GM12878 (cell line): ENCODE results near the gene CACNA1D. TPM values are rescaled to one million over a fixed set of nuclear protein-coding genes. Genes with fewer than 3 reads are reported as not detected.

Source experiments
- ATAC-seq: fragments of 200-7000 bp; cut with Tn5 transposase; 3 replicates; pipeline ENCODE4 v1.9.1; 2020; ENCODE audit warnings: mild to moderate bottlenecking, moderate library complexity
- BruUV-seq: library from RNA; stranded (reverse); fragments of 400-500 nt; replicated peaks from 2 replicates; lab custom pipeline; 2021; lab: Mats Ljungman, UMichigan
- CTCF ChIA-PET: fragments of 300-600 bp; sonication (Branson Sonifier 250); formaldehyde crosslinking; extraction: SDS; loops from one replicate; lab custom pipeline; 2021; ENCODE audit warnings: inconsistent platforms; lab: Yijun Ruan, JAX
- POLR2A ChIA-PET: fragments of 350-600 bp; formaldehyde crosslinking; extraction: SDS; loops from one replicate; lab custom pipeline; 2021; ENCODE audit warnings: inconsistent platforms; lab: Charles Lee
- RAD21 ChIA-PET: fragments of 300-600 bp; sonication (Branson Sonifier 250); formaldehyde crosslinking; loops from one replicate; lab custom pipeline; 2023; ENCODE audit warnings: antibody characterized with exemption; ENCODE audit not compliant: unreplicated experiment; lab: Charles Lee
- SMC1A ChIA-PET: fragments of 300-600 bp; sonication (Branson Sonifier 250); formaldehyde crosslinking; loops from one replicate; lab custom pipeline; 2023; ENCODE audit not compliant: unreplicated experiment, uncharacterized antibody; lab: Charles Lee
- DNase-seq: peaks from one replicate; pipeline ENCODE4 v3.0.0-alpha.2; 2011; ENCODE audit warnings: low read depth, low spot score
- FAIRE-seq: peaks from 3 replicates; lab custom pipeline; 2011; peaks lifted over from hg19 to GRCh38; lab: Jason Lieb, UNC
- H2AFZ ChIP-seq: 2 replicates; pipeline ENCODE4 v1.6.0; 2011; ENCODE audit warnings: low read depth, low read length, control low read depth; ENCODE audit not compliant: control insufficient read depth
- H3K27ac ChIP-seq: 2 replicates; pipeline ENCODE4 v1.5.1; 2011; ENCODE audit warnings: control low read depth; ENCODE audit not compliant: control insufficient read depth, insufficient read depth
- H3K27me3 ChIP-seq, 2 experiments: replicated peaks in 1 of 2; 2 replicates each; pipeline versions ENCODE4 v1.6.0 to v1.6.1; 2011; ENCODE audit warnings: low read length in 1 of 2; ENCODE audit not compliant: control insufficient read depth in 2 of 2, insufficient read depth in 2 of 2
- H3K36me3 ChIP-seq, 2 experiments: 2 replicates each; pipeline ENCODE4 v1.5.1; 2011; ENCODE audit warnings: low read length in 1 of 2; ENCODE audit not compliant: control insufficient read depth in 2 of 2, insufficient read depth in 2 of 2
- H3K4me1 ChIP-seq: 2 replicates; pipeline ENCODE4 v1.6.1; 2011; ENCODE audit warnings: mild to moderate bottlenecking, low read length, moderate library complexity, mixed read lengths; ENCODE audit not compliant: control insufficient read depth, insufficient read depth
- H3K4me2 ChIP-seq: 2 replicates; pipeline ENCODE4 v1.6.0; 2011; ENCODE audit warnings: control low read depth; ENCODE audit not compliant: control insufficient read depth, insufficient read depth
- H3K4me3 ChIP-seq: fragments of 200-600 bp; sonication (generic); 2 replicates; pipeline ENCODE4 v1.5.1; 2016
- H3K79me2 ChIP-seq: 2 replicates; pipeline ENCODE4 v1.6.0; 2011; ENCODE audit warnings: low read length; ENCODE audit not compliant: control insufficient read depth, insufficient read depth
- H3K9ac ChIP-seq: 2 replicates; pipeline ENCODE4 v1.8.0; 2011; ENCODE audit warnings: low read length, control low read depth, mixed read lengths; ENCODE audit not compliant: control insufficient read depth, insufficient read depth
- H3K9me3 ChIP-seq: replicated peaks from 3 replicates; pipeline ENCODE4 v1.5.1; 2011; ENCODE audit warnings: mild to moderate bottlenecking, low read length; ENCODE audit not compliant: control insufficient read depth, insufficient read depth
- H4K20me1 ChIP-seq: 2 replicates; pipeline ENCODE4 v1.6.0; 2011; ENCODE audit not compliant: control insufficient read depth, insufficient read depth
- ESRRA ChIP-seq: IDR thresholded peaks from 2 replicates; pipeline ENCODE4 v1.6.1; 2012; ENCODE audit warnings: mild to moderate bottlenecking, low read length, improper control_type of control experiment
- HDGF ChIP-seq: fragments of 450-650 bp; IDR thresholded peaks from 2 replicates; pipeline ENCODE4 v1.6.1; 2016; ENCODE audit warnings: antibody characterized with exemption
- IRF4 ChIP-seq: IDR thresholded peaks from 2 replicates; pipeline ENCODE4 v1.6.1; 2011; ENCODE audit warnings: low read depth, low read length
- MTA3 ChIP-seq: IDR thresholded peaks from 2 replicates; pipeline ENCODE4 v1.6.1; 2012; ENCODE audit warnings: low read length, inconsistent platforms, borderline replicate concordance
- MXI1 ChIP-seq: fragments of 150-350 bp; IDR thresholded peaks from 2 replicates; pipeline ENCODE4 v1.6.1; 2011; ENCODE audit warnings: low read depth, mild to moderate bottlenecking, inconsistent platforms, low read length, improper control_type of control experiment
- NFIC ChIP-seq: IDR thresholded peaks from 2 replicates; pipeline ENCODE4 v1.6.1; 2012; ENCODE audit warnings: low read depth, mild to moderate bottlenecking, inconsistent platforms, low read length, moderate library complexity
- NR2C1 ChIP-seq: fragments of 450-650 bp; IDR thresholded peaks from 2 replicates; pipeline ENCODE4 v1.6.1; 2017; ENCODE audit warnings: antibody characterized with exemption, mild to moderate bottlenecking, moderate library complexity
- POLR2A ChIP-seq: IDR thresholded peaks from 2 replicates; pipeline ENCODE4 v1.6.1; 2011; ENCODE audit warnings: low read depth, mild to moderate bottlenecking, low read length
- SIX5 ChIP-seq: IDR thresholded peaks from 2 replicates; pipeline ENCODE4 v1.6.1; 2011; ENCODE audit warnings: mild to moderate bottlenecking, low read depth, low read length, moderate library complexity; ENCODE audit not compliant: severe bottlenecking
- in situ Hi-C: fragments of 300-500 bp; cut with MboI; formaldehyde crosslinking; loops from 9 replicates; pipeline ENCODE4 v1.14.3; 2018; ENCODE audit warnings: mixed read lengths
- intact Hi-C: fragments of 100-400 bp; cut with micrococcal nuclease; formaldehyde crosslinking; loops from one replicate; pipeline ENCODE4 v1.14.2; 2022; ENCODE audit not compliant: unreplicated experiment
- polyA plus RNA-seq, 11 experiments: library from polyadenylated mRNA; depleted of rRNA in 4 of 11; unstranded in 6 of 11; stranded (reverse) in 5 of 11; fragments of >200 nt; fragmentation: Nextera tagmentation in 4 of 11; fragmentation: Illumina TruSeq in 1 of 11; extraction: Ambion mirVana in 4 of 11; extraction: Trizol in 1 of 11; gene quantifications; 1 replicate in 1 of 11; 2 replicates in 10 of 11; pipeline versions ENCODE4 v1.2.1 to v1.2.3, GENCODE V29; 2011 to 2016; ENCODE audit warnings: inconsistent platforms in 2 of 11, missing spikeins in 2 of 11, low read depth in 1 of 11
- total RNA-seq, 4 experiments: library from RNA; depleted of rRNA in 3 of 4; stranded (reverse); fragments of >200 nt in 3 of 4; fragmentation: Illumina TruSeq in 1 of 4; extraction: Trizol in 1 of 4; gene quantifications; 2 replicates each; pipeline versions ENCODE4 v1.2.1 to v1.2.3, GENCODE V29; 2013 to 2021
- TF ChIP-seq, protein P1 (sequence below): fragments of 450-650 bp; IDR thresholded peaks from 2 replicates; pipeline ENCODE4 v1.6.1; 2014; ENCODE audit warnings: mild to moderate bottlenecking
- TF ChIP-seq, protein P2 (sequence below): IDR thresholded peaks from 2 replicates; pipeline ENCODE4 v1.6.1; 2012; ENCODE audit warnings: low read depth, low read length, improper control_type of control experiment
- TF ChIP-seq, protein P3 (sequence below): fragments of 450-650 bp; IDR thresholded peaks from 2 replicates; pipeline ENCODE4 v1.6.1; 2016; ENCODE audit warnings: mild to moderate bottlenecking, moderate library complexity, borderline replicate concordance
- TF ChIP-seq, protein P4 (sequence below): IDR thresholded peaks from 2 replicates; pipeline ENCODE4 v1.6.1; 2012; ENCODE audit warnings: improper control_type of control experiment, low read depth, low read length; ENCODE audit not compliant: insufficient replicate concordance

CACNA1D gene
- total and polyA plus RNA-seq, 10 of the 15 experiments (the other 5 are each of a cell fraction or from before 2014, with no cell fraction given): 0.21 to 24.4 (median 1.6) TPM

DNA sequence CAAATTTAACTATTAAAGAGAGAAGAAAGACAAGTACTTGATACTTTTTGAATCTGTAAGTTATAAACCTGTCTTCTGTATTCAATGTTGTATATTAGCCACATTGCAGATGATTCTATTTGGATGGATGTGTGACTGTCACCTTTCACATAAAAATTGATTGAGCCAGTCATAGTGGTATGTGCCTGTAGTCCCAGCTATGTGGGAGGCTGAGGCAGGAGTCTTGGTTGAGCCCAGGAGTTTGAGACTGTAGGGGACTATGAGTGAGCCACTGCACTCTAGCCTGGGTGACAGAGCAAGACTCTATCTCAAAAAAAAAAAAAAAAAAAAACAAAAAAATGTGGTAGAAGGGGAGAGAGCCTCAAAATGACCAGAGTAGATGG lies 12.3 kb downstream of the CACNA1D start:
- H3K27me3 ChIP-seq: peaks cover 0 to 2% of the 10 kb centered on the region in 2 experiments; a peak in 1 of 4 replicates
- no peaks in the 10 kb centered on the region for H3K79me2 ChIP-seq
- ChIA-PET POLR2A (no interaction called here), RAD21 (no interaction called here), CTCF (interaction anchor here (0.7 kb wide), 1 partner anchor 393 kb away, joined by 3 read pairs; no protein-coding TSS in a partner anchor), SMC1A (interaction anchor here (0.6 kb wide), 1 partner anchor 41 kb away, joined by 3 read pairs; no protein-coding TSS in a partner anchor)
- H2AFZ ChIP-seq: no peak overlapping the region
- H3K27ac ChIP-seq: no peak overlapping the region
- H4K20me1 ChIP-seq: no peaks in the 10 kb centered on the region
- H3K9ac ChIP-seq: no peak overlapping the region
- no peaks in the 10 kb centered on the region for H3K9me3 ChIP-seq
- no peaks in the 10 kb centered on the region for H3K4me1 ChIP-seq
- no peak overlapping the region for H3K4me2 ChIP-seq
- no peaks in the 10 kb centered on the region for H3K36me3 ChIP-seq
- no peak overlapping the region for H3K4me3 ChIP-seq
- ATAC-seq (no peak), FAIRE-seq (no peak), DNase-seq (no peak)
- in situ Hi-C loops: no loop called here
- intact Hi-C loops: no loop called here
- BruUV-seq: no TSS peak
- TF ChIP-seq, protein P1, sequence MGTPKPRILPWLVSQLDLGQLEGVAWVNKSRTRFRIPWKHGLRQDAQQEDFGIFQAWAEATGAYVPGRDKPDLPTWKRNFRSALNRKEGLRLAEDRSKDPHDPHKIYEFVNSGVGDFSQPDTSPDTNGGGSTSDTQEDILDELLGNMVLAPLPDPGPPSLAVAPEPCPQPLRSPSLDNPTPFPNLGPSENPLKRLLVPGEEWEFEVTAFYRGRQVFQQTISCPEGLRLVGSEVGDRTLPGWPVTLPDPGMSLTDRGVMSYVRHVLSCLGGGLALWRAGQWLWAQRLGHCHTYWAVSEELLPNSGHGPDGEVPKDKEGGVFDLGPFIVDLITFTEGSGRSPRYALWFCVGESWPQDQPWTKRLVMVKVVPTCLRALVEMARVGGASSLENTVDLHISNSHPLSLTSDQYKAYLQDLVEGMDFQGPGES: no peak
- TF ChIP-seq POLR2A (no peak), NR2C1 (no peak), IRF4 (no peak), ESRRA (no peak), NFIC (no peak), MXI1 (no peak), HDGF (no peak), SIX5 (no peak), MTA3 (no peak)
- TF ChIP-seq, protein P2, sequence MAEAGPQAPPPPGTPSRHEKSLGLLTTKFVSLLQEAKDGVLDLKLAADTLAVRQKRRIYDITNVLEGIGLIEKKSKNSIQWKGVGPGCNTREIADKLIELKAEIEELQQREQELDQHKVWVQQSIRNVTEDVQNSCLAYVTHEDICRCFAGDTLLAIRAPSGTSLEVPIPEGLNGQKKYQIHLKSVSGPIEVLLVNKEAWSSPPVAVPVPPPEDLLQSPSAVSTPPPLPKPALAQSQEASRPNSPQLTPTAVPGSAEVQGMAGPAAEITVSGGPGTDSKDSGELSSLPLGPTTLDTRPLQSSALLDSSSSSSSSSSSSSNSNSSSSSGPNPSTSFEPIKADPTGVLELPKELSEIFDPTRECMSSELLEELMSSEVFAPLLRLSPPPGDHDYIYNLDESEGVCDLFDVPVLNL: no peak
- TF ChIP-seq, protein P3, sequence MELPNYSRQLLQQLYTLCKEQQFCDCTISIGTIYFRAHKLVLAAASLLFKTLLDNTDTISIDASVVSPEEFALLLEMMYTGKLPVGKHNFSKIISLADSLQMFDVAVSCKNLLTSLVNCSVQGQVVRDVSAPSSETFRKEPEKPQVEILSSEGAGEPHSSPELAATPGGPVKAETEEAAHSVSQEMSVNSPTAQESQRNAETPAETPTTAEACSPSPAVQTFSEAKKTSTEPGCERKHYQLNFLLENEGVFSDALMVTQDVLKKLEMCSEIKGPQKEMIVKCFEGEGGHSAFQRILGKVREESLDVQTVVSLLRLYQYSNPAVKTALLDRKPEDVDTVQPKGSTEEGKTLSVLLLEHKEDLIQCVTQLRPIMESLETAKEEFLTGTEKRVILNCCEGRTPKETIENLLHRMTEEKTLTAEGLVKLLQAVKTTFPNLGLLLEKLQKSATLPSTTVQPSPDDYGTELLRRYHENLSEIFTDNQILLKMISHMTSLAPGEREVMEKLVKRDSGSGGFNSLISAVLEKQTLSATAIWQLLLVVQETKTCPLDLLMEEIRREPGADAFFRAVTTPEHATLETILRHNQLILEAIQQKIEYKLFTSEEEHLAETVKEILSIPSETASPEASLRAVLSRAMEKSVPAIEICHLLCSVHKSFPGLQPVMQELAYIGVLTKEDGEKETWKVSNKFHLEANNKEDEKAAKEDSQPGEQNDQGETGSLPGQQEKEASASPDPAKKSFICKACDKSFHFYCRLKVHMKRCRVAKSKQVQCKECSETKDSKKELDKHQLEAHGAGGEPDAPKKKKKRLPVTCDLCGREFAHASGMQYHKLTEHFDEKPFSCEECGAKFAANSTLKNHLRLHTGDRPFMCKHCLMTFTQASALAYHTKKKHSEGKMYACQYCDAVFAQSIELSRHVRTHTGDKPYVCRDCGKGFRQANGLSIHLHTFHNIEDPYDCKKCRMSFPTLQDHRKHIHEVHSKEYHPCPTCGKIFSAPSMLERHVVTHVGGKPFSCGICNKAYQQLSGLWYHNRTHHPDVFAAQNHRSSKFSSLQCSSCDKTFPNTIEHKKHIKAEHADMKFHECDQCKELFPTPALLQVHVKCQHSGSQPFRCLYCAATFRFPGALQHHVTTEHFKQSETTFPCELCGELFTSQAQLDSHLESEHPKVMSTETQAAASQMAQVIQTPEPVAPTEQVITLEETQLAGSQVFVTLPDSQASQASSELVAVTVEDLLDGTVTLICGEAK: no peak
- TF ChIP-seq, protein P4, sequence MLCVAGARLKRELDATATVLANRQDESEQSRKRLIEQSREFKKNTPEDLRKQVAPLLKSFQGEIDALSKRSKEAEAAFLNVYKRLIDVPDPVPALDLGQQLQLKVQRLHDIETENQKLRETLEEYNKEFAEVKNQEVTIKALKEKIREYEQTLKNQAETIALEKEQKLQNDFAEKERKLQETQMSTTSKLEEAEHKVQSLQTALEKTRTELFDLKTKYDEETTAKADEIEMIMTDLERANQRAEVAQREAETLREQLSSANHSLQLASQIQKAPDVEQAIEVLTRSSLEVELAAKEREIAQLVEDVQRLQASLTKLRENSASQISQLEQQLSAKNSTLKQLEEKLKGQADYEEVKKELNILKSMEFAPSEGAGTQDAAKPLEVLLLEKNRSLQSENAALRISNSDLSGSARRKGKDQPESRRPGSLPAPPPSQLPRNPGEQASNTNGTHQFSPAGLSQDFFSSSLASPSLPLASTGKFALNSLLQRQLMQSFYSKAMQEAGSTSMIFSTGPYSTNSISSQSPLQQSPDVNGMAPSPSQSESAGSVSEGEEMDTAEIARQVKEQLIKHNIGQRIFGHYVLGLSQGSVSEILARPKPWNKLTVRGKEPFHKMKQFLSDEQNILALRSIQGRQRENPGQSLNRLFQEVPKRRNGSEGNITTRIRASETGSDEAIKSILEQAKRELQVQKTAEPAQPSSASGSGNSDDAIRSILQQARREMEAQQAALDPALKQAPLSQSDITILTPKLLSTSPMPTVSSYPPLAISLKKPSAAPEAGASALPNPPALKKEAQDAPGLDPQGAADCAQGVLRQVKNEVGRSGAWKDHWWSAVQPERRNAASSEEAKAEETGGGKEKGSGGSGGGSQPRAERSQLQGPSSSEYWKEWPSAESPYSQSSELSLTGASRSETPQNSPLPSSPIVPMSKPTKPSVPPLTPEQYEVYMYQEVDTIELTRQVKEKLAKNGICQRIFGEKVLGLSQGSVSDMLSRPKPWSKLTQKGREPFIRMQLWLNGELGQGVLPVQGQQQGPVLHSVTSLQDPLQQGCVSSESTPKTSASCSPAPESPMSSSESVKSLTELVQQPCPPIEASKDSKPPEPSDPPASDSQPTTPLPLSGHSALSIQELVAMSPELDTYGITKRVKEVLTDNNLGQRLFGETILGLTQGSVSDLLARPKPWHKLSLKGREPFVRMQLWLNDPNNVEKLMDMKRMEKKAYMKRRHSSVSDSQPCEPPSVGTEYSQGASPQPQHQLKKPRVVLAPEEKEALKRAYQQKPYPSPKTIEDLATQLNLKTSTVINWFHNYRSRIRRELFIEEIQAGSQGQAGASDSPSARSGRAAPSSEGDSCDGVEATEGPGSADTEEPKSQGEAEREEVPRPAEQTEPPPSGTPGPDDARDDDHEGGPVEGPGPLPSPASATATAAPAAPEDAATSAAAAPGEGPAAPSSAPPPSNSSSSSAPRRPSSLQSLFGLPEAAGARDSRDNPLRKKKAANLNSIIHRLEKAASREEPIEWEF: no peak
